MM.1S (cell line): ENCODE results near the gene FGF11.

Experiments used
- CTCF ChIP-seq: fragments of 300-600 bp; sonication (generic); IDR thresholded peaks from 2 replicates; pipeline ENCODE4 v1.5.1; 2016; ENCODE audit warnings: antibody characterized with exemption, low read length, mixed read lengths
- EZH2phosphoT487 ChIP-seq: fragments of 300-600 bp; sonication (generic); IDR thresholded peaks from 2 replicates; pipeline ENCODE4 v1.6.1; 2018; ENCODE audit warnings: antibody characterized with exemption, low read length

DNA sequence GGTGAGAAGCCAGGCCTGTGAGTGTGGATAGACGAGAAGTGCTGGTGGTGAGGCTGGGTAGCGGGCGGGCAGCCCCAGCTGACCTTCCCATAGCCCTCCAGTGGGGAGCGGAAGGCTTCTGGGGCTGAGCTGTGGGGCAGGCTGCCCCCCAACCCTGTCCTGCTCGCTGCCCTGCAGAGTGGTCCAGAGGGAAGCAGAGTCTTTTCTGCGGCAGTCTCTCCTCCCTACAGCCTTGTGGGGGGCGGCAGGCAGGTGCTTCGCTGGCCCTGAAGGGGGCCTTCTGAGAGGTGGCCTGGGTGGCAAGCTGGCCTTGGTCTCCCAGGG is 27.9 kb upstream of the FGF11 start:
- no peak for TF ChIP-seq EZH2phosphoT487
- no peak for TF ChIP-seq CTCF
